Choroid plexus epithelial cell (primary cell): ENCODE results near the gene MN1.

Source experiments
- DNase-seq: peaks from one replicate; pipeline ENCODE4 v3.0.0-alpha.2; 2010; ENCODE audit warnings: low read depth
- H3K4me3 ChIP-seq: 2 replicates; pipeline ENCODE4 v1.5.1; 2011; ENCODE audit warnings: low read depth, mild to moderate bottlenecking, control low read depth, low read length, moderate library complexity
- CTCF ChIP-seq: conservative IDR thresholded peaks from 2 replicates; pipeline ENCODE4 v1.5.1; 2011; ENCODE audit warnings: low read depth, mild to moderate bottlenecking, control low read depth, inconsistent platforms, low read length, moderate library complexity

Gene MN1

GRCh38 chr22:27729246-27729645 is 72.3 kb downstream of the MN1 start:
- no peak overlapping the region for H3K4me3 ChIP-seq
- DNase-seq: no peak
- no peak for TF ChIP-seq CTCF

GRCh38 chr22:27727673-27728451 is 73.7 kb downstream of the MN1 start:
- DNase-seq: no peak
- H3K4me3 ChIP-seq: no peak overlapping the region
- TF ChIP-seq CTCF: no peak

GRCh38 chr22:27726686-27727449 is 74.7 kb downstream of the MN1 start:
- TF ChIP-seq CTCF: no peak
- H3K4me3 ChIP-seq: no peak overlapping the region
- peak; percentile 62 for DNase-seq

GRCh38 chr22:27726331-27726685 is 75.2 kb downstream of the MN1 start:
- no peak overlapping the region for H3K4me3 ChIP-seq
- no peak for TF ChIP-seq CTCF
- no peak for DNase-seq

- TF ChIP-seq CTCF: no peak
- H3K4me3 ChIP-seq: no peak overlapping the region
- DNase-seq: no peak
Measured at GRCh38 chr22:27725661-27726060, 75.9 kb downstream of the MN1 start.

GRCh38 chr22:27724709-27725108 is 76.8 kb downstream of the MN1 start:
- no peak overlapping the region for H3K4me3 ChIP-seq
- no peak for DNase-seq
- no peak for TF ChIP-seq CTCF
